HEK293 (cell line): ENCODE measurements around the gene CLRN1.

Experiments
- CTCF ChIP-seq: fragments of 450-650 bp; formaldehyde crosslinking; IDR thresholded peaks from 2 replicates; pipeline ENCODE4 v1.5.1; 2016; ENCODE audit warnings: missing biosample characterization, missing genetic modification characterization
- INSM2 ChIP-seq: fragments of 450-650 bp; formaldehyde crosslinking; IDR thresholded peaks from 2 replicates; pipeline ENCODE4 v1.5.1; 2016; ENCODE audit warnings: missing biosample characterization, missing genetic modification characterization
- KLF1 ChIP-seq: fragments of 450-650 bp; formaldehyde crosslinking; IDR thresholded peaks from 2 replicates; pipeline ENCODE4 v1.5.1; 2016; ENCODE audit warnings: missing biosample characterization, missing genetic modification characterization
- KLF17 ChIP-seq: fragments of 450-650 bp; formaldehyde crosslinking; IDR thresholded peaks from 2 replicates; pipeline ENCODE4 v1.5.1; 2016; ENCODE audit warnings: missing biosample characterization, missing genetic modification characterization
- SALL2 ChIP-seq: fragments of 450-650 bp; formaldehyde crosslinking; IDR thresholded peaks from 2 replicates; pipeline ENCODE4 v1.5.0; 2017; ENCODE audit warnings: missing biosample characterization, mild to moderate bottlenecking, missing genetic modification characterization, borderline replicate concordance
- TRIM28 ChIP-seq: IDR thresholded peaks from 2 replicates; pipeline ENCODE4 v1.6.1; 2011; ENCODE audit warnings: low read length, control low read depth, borderline replicate concordance
- ZBTB44 ChIP-seq: fragments of 450-650 bp; IDR thresholded peaks from 2 replicates; pipeline ENCODE4 v1.5.1; 2018; ENCODE audit warnings: missing biosample characterization, mild to moderate bottlenecking, missing genetic modification characterization
- ZNF223 ChIP-seq: fragments of 450-650 bp; formaldehyde crosslinking; IDR thresholded peaks from 2 replicates; pipeline ENCODE4 v1.5.1; 2016; ENCODE audit warnings: missing biosample characterization, missing genetic modification characterization
- ZNF513 ChIP-seq: fragments of 450-650 bp; IDR thresholded peaks from 2 replicates; pipeline ENCODE4 v1.5.1; 2018; ENCODE audit warnings: missing biosample characterization, missing genetic modification characterization
- ZNF792 ChIP-seq: fragments of 450-650 bp; formaldehyde crosslinking; IDR thresholded peaks from 2 replicates; pipeline ENCODE4 v1.5.1; 2016; ENCODE audit warnings: missing biosample characterization, missing genetic modification characterization

- TF ChIP-seq ZNF513 (tag by site-specific recombination) (no peak), ZNF792 (no peak), CTCF (tag by site-specific recombination) (no peak), KLF1 (tag by site-specific recombination) (no peak), ZNF223 (tag by site-specific recombination) (no peak), TRIM28 (no peak), SALL2 (tag by site-specific recombination) (no peak), INSM2 (tag by site-specific recombination) (no peak), ZBTB44 (tag by site-specific recombination) (no peak), KLF17 (tag by site-specific recombination) (no peak)
These were observed 42.7 kb upstream of the CLRN1 start for GRCh38 chr3:151015181-151015580.
